Measurements from ENCODE around the gene TUSC7. TPM values are rescaled to one million over a fixed set of nuclear protein-coding genes. Genes with fewer than 3 reads are reported as not detected.

Gene TUSC7
- total RNA-seq, 1 experiment from 2014 or later: not detected

DNA sequence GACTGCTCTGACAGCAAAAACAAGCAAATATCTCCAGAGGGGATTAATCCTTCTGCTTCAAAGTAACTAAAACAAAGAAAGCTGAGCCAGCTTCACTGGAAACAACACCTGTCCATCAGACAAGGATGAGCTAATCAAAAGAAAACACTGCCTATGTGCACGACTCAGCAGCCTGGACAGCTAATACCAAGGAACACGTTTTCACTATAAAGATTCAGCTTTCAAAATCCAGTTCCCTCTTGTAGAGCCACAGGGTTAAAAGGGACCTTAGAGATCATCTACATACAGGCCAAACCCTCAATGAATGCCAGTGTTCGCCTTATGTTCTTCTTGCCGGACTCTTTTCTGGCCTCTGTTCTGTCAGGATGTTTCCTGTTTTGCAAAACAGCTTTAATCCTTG lies 6.9 kb downstream of the TUSC7 start:
- intact Hi-C loops (cut with micrococcal nuclease; ENCODE audit: unreplicated experiment): no loop called here
- Mint-ChIP-seq H3K27ac (ENCODE audit: unreplicated experiment) (no peak overlapping the region), H3K27me3 (ENCODE audit: unreplicated experiment) (peaks cover 33% of the 10 kb centered on the region), H3K4me3 (ENCODE audit: low read depth, unreplicated experiment) (no peak overlapping the region), H3K36me3 (ENCODE audit: insufficient read depth, unreplicated experiment) (no peaks in the 10 kb centered on the region), H3K4me1 (ENCODE audit: low read depth, unreplicated experiment) (no peaks in the 10 kb centered on the region), H3K9me3 (ENCODE audit: low read depth, unreplicated experiment) (no peaks in the 10 kb centered on the region)
- BruUV-seq (replicated peaks): no TSS peak
- TF ChIP-seq, protein P1, sequence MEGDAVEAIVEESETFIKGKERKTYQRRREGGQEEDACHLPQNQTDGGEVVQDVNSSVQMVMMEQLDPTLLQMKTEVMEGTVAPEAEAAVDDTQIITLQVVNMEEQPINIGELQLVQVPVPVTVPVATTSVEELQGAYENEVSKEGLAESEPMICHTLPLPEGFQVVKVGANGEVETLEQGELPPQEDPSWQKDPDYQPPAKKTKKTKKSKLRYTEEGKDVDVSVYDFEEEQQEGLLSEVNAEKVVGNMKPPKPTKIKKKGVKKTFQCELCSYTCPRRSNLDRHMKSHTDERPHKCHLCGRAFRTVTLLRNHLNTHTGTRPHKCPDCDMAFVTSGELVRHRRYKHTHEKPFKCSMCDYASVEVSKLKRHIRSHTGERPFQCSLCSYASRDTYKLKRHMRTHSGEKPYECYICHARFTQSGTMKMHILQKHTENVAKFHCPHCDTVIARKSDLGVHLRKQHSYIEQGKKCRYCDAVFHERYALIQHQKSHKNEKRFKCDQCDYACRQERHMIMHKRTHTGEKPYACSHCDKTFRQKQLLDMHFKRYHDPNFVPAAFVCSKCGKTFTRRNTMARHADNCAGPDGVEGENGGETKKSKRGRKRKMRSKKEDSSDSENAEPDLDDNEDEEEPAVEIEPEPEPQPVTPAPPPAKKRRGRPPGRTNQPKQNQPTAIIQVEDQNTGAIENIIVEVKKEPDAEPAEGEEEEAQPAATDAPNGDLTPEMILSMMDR (IDR thresholded peaks at IDR 0.05; ENCODE audit: unreplicated experiment): no peak
- no peak for DNase-seq
- CTCF ChIA-PET: no interaction called here

DNA sequence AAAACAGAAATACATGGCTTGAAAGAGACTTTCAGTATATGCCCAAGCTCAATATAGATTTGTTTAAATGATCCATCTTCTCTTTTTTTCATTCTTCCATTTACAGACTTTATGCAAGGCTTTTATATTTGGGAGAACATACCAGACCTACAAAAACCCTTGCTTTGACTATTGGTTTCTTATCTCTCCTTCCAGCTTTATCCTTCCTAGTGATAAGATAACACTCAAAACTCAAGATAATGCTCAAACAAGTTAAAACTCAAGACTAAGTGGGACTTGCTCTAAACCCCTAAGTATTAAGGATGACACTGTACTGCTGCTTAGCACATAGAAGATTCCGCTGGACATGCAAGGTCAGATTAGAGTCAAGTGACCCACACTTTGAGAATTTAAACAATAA lies 8.0 kb downstream of the TUSC7 start:
- CTCF ChIA-PET: no interaction called here
- no peaks in the 10 kb centered on the region for H3K36me3 Mint-ChIP-seq (ENCODE audit: insufficient read depth, unreplicated experiment)

DNA sequence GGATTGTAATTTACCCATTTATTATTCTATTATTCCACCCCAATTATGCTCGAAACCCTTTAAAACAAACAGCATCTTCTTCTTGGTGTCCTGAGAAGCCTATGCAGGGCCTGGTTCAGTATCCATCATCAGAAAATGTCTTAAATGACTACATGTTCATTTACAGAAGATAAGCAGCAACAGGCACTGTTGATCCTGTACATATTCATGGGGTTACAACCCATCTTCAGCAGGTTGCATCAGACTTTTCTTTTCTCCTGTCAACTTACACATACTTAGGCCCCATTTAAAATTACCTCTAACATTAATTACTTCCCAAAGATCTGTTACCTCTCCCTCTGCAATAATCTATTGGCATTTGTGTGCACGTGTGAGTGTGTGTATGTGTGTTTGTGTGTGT lies 18.9 kb downstream of the TUSC7 start:
- peaks cover 37% of the 10 kb centered on the region for H3K27me3 Mint-ChIP-seq (ENCODE audit: unreplicated experiment)
- BruUV-seq (replicated peaks): no TSS peak
- no peaks in the 10 kb centered on the region for H3K4me1 Mint-ChIP-seq (ENCODE audit: low read depth, unreplicated experiment)
- intact Hi-C loops (cut with micrococcal nuclease; ENCODE audit: unreplicated experiment): no loop called here
- H3K27ac Mint-ChIP-seq (ENCODE audit: unreplicated experiment): no peak overlapping the region
- CTCF ChIA-PET: no interaction called here
- no peaks in the 10 kb centered on the region for H3K9me3 Mint-ChIP-seq (ENCODE audit: low read depth, unreplicated experiment)
- no peak for DNase-seq
- H3K4me3 Mint-ChIP-seq (ENCODE audit: low read depth, unreplicated experiment): no peak overlapping the region
- no peaks in the 10 kb centered on the region for H3K36me3 Mint-ChIP-seq (ENCODE audit: insufficient read depth, unreplicated experiment)
- TF ChIP-seq, protein P1 (IDR thresholded peaks at IDR 0.05; ENCODE audit: unreplicated experiment): no peak

More for the DNA sequence above, 8.0 kb downstream of the TUSC7 start:
- DNase-seq: no peak
- H3K9me3 Mint-ChIP-seq (ENCODE audit: low read depth, unreplicated experiment): no peaks in the 10 kb centered on the region
- no peaks in the 10 kb centered on the region for H3K4me1 Mint-ChIP-seq (ENCODE audit: low read depth, unreplicated experiment)
- H3K27me3 Mint-ChIP-seq (ENCODE audit: unreplicated experiment): peaks cover 25% of the 10 kb centered on the region
- H3K27ac Mint-ChIP-seq (ENCODE audit: unreplicated experiment): no peak overlapping the region
- intact Hi-C loops (cut with micrococcal nuclease; ENCODE audit: unreplicated experiment): no loop called here
- TF ChIP-seq, protein P1 (IDR thresholded peaks at IDR 0.05; ENCODE audit: unreplicated experiment): no peak
- BruUV-seq (replicated peaks): no TSS peak
- H3K4me3 Mint-ChIP-seq (ENCODE audit: low read depth, unreplicated experiment): no peak overlapping the region

DNA sequence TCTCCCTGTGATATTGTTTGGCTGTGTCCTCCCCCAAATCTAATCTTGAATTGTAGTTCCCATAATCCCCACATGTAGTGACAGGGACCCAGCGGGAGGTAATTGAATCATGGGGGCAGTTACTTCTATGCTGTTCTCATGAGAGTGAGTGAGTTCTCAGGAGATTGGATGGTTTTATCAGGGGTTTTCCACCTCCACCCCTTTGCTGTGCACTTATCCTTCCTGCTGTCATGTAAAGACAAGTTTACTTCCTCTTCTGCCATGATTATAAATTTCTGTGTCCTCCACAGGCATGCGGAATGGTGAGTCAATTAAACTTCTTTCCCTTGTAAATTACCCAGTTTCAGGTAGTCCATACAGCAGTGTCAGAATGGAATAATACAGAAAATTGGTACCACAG lies 24.7 kb downstream of the TUSC7 start:
- no peak overlapping the region for H3K4me3 Mint-ChIP-seq (ENCODE audit: low read depth, unreplicated experiment)
- no TSS peak for BruUV-seq (replicated peaks)
- no peak for DNase-seq

More for the DNA sequence above, 24.7 kb downstream of the TUSC7 start:
- Mint-ChIP-seq H3K27ac (ENCODE audit: unreplicated experiment) (no peak overlapping the region), H3K9me3 (ENCODE audit: low read depth, unreplicated experiment) (peaks cover 3% of the 10 kb centered on the region), H3K36me3 (ENCODE audit: insufficient read depth, unreplicated experiment) (no peaks in the 10 kb centered on the region), H3K27me3 (ENCODE audit: unreplicated experiment) (peaks cover 43% of the 10 kb centered on the region), H3K4me1 (ENCODE audit: low read depth, unreplicated experiment) (no peaks in the 10 kb centered on the region)
- intact Hi-C loops (cut with micrococcal nuclease; ENCODE audit: unreplicated experiment): no loop called here
- TF ChIP-seq, protein P1 (IDR thresholded peaks at IDR 0.05; ENCODE audit: unreplicated experiment): no peak
- CTCF ChIA-PET: no interaction called here
